ENCODE data around the gene TMEM126A. TPM values are rescaled to one million over a fixed set of nuclear protein-coding genes. Genes with fewer than 3 reads are reported as not detected.

TMEM126A gene
- total RNA-seq, 4 donors from 2014 or later = 17.3 to 33.9 (median 26.2) TPM

GRCh38 chr11:85658180-85658579, 10.4 kb downstream of the TMEM126A start:
- H3K4me3 ChIP-seq = no peak overlapping the region
- WGBS, 2 donors (ENCODE audit: low coverage in 1 of 2) = 11 to 33% methylated on average over 1 of the region's 1 CpG
- no peak overlapping the region for H3K27ac ChIP-seq
- TF ChIP-seq POLR2A (IDR thresholded peaks at IDR 0.05) = no peak
- TF ChIP-seq POLR2AphosphoS5 (IDR thresholded peaks at IDR 0.05) = no peak
- no peak for TF ChIP-seq CTCF (IDR thresholded peaks at IDR 0.05)
- TF ChIP-seq EP300 (IDR thresholded peaks at IDR 0.05) = no peak
- peaks cover 2 to 69% (median 24%) of the 10 kb centered on the region in 3 donors for H3K4me1 ChIP-seq
- peaks cover 0 to 70% of the 10 kb centered on the region in 2 donors for H3K36me3 ChIP-seq
- H3K9me3 ChIP-seq = no peaks in the 10 kb centered on the region
- ATAC-seq = no peak
- H3K27me3 ChIP-seq = no peaks in the 10 kb centered on the region

- Histone ChIP-seq H3K4me3 (peak overlapping the region; percentile 71 to 82), H3K27me3 (no peaks in the 10 kb centered on the region), H3K4me1 (peaks cover 2 to 72% (median 24%) of the 10 kb centered on the region in 3 donors), H3K36me3 (peaks cover 0 to 30% of the 10 kb centered on the region in 2 donors), H3K9me3 (no peaks in the 10 kb centered on the region), H3K27ac (no peak overlapping the region)
- no peak for TF ChIP-seq EP300 (IDR thresholded peaks at IDR 0.05)
- no peak for TF ChIP-seq POLR2A (IDR thresholded peaks at IDR 0.05)
- TF ChIP-seq POLR2AphosphoS5 (IDR thresholded peaks at IDR 0.05) = no peak
- TF ChIP-seq CTCF (IDR thresholded peaks at IDR 0.05) = no peak
- 1 to 9% methylated on average over 4 of the region's 4 CpGs for WGBS, 2 donors (ENCODE audit: low coverage in 1 of 2)
- no peak for ATAC-seq
Observed at GRCh38 chr11:85661972-85662664, 14.4 kb downstream of the TMEM126A start.

GRCh38 chr11:85663080-85663752, 15.4 kb downstream of the TMEM126A start:
- no peak for ATAC-seq
- WGBS, 2 donors (ENCODE audit: low coverage in 1 of 2) = 1 to 2% methylated on average over 10 of the region's 10 CpGs
- no peaks in the 10 kb centered on the region for H3K27me3 ChIP-seq
- H3K4me1 ChIP-seq = peaks cover 0 to 61% (median 20%) of the 10 kb centered on the region in 3 donors
- H3K27ac ChIP-seq = peak overlapping the region; percentile 91 to 99 (median 95)
- peaks cover 0 to 21% of the 10 kb centered on the region in 2 donors for H3K36me3 ChIP-seq
- peak overlapping the region; percentile 71 to 82 for H3K4me3 ChIP-seq
- TF ChIP-seq CTCF (IDR thresholded peaks at IDR 0.05) = no peak
- no peak for TF ChIP-seq POLR2AphosphoS5 (IDR thresholded peaks at IDR 0.05)
- TF ChIP-seq POLR2A (IDR thresholded peaks at IDR 0.05) = no peak
- no peak for TF ChIP-seq EP300 (IDR thresholded peaks at IDR 0.05)
- no peaks in the 10 kb centered on the region for H3K9me3 ChIP-seq

GRCh38 chr11:85663753-85664614, 16.2 kb downstream of the TMEM126A start:
- Histone ChIP-seq H3K27me3 (no peaks in the 10 kb centered on the region), H3K4me3 (peak overlapping the region; percentile 71 to 82), H3K27ac (peak overlapping the region; percentile 91 to 99 (median 95)), H3K9me3 (no peaks in the 10 kb centered on the region), H3K4me1 (peaks cover 0 to 53% (median 20%) of the 10 kb centered on the region in 3 donors), H3K36me3 (peaks cover 0 to 14% of the 10 kb centered on the region in 2 donors)
- WGBS, 2 donors (ENCODE audit: low coverage in 1 of 2) = 0 to 1% methylated on average over 16 to 22 of the region's 73 CpGs
- TF ChIP-seq POLR2AphosphoS5 (IDR thresholded peaks at IDR 0.05) (peak; percentile 7), CTCF (IDR thresholded peaks at IDR 0.05) (peak; percentile 36 to 79 (median 55)), EP300 (IDR thresholded peaks at IDR 0.05) (no peak), POLR2A (IDR thresholded peaks at IDR 0.05) (no peak)
- ATAC-seq = peak; percentile 54

Data from gastroesophageal sphincter (tissue), 4 donors.